Head of caudate nucleus (tissue), 42 donors: ENCODE data around the gene DPH7.
A peak's percentile ranks its signal among the peaks of the same experiment; 100 is the strongest.
"Not testable (repeated sequence)": the region's sequence is repeated elsewhere in the genome, so short reads cannot be mapped to it uniquely, and the experiment has no call there.

Experiments
- DNase-seq, 42 donors: peaks; one replicate each; pipeline versions ENCODE4 v3.0.0 to v3.0.0-alpha.2; 2020 to 2021; ENCODE audit warnings: mixed read lengths in 7 of 42
- intact Hi-C: fragments of 100-400 bp; cut with DNase I; formaldehyde crosslinking; loops from one replicate; pipeline ENCODE4 v1.15.0; 2022

DPH7 gene

DNA sequence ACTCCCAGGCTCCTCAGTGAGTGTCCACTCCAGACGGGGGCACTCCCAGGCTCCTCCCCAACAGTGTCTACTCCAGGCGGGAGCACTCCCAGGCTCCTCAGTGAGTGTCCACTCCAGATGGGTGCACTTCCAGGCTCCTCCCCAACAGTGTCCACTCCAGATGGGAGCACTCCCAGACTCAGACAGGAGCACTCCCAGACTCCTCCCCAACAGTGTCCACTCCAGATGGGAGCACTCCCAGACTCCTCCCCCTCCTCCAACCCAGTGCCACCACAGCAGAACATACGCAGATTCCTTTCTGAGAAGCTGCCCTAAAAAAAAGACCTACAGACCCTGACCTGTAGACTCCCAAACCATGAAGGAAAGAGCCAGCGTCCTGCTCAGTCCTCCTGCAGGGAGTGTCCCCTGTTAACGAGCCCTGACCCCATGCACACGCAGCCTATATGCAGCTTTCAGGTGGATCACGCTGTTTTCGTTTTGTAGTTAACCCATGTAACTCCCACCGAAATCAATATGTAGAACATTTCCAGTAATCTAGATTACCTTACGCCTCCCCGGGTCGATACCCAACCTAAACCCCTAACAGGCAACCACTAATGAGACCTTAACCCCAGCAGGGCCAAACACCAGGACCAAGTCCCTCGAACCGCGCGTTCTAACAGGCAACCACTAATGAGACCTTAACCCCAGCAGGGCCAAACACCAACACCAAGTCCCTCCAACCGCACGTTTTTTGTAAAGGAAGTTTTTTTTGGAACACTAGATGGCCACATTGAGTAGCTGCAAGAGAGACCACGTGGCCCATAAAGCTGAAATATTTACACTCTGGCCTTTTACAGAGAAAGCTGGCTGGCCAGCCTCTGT, 44.2 kb downstream of the DPH7 start:
- peak in 5 of 42 donors; percentile 23 to 58 (median 28) for DNase-seq
- intact Hi-C loops: no loop called here

DNA sequence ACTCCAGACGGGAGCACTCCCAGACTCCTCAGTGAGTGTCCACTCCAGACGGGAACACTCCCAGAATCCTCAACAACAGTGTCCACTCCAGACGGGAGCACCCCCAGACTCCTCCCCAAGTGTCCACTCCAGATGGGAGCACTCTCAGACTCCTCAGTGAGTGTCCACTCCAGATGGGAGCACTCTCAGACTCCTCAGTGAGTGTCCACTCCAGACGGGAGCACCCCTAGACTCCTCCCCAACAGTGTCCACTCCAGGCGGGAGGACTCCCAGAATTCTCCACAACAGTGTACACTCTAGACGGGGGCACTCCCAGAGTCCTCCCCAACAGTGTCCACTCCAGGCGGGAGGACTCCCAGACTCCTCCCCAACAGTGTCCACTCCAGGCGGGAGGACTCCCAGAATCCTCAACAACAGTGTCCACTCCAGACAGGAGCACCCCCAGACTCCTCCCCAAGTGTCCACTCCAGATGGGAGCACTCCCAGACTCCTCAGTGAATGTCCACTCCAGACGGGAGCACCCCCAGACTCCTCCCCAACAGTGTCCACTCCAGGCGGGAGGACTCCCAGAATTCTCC, 45.7 kb downstream of the DPH7 start:
- DNase-seq, intact Hi-C loops: not testable (repeated sequence)

DNA sequence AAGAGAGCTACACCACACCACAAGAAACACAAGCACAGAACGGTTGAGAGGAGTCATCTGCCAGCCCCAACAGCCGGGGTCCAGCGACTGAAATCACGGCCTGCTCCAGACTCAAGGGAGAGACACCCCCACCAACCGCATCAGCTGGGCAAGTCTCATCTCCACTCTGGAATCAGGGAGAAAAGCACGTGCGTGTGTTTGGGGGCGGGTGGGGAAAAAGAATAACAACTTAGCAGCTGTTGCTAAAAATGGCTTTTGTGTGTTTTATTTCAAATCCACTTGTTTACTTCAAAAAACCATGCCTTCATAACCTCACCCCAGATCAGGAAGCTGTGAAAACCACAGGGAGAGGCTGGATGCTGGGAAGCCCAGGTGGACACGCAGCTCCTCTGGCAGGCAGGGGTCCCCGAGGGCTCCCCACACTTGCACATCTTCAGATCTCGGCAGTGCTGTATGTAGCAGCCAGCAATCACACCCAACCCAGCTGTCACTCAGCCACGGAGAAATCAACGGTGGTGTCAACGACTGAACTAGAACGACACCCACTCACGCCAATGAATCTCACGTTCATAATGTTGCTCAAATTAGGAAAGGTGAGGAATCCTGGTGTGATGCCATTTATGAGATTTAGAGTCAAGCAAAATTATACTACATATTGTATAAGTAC, 47.5 kb downstream of the DPH7 start:
- DNase-seq: peak in 37 of 42 donors; percentile 31 to 90 (median 66)
- intact Hi-C loops: no loop called here

DNA sequence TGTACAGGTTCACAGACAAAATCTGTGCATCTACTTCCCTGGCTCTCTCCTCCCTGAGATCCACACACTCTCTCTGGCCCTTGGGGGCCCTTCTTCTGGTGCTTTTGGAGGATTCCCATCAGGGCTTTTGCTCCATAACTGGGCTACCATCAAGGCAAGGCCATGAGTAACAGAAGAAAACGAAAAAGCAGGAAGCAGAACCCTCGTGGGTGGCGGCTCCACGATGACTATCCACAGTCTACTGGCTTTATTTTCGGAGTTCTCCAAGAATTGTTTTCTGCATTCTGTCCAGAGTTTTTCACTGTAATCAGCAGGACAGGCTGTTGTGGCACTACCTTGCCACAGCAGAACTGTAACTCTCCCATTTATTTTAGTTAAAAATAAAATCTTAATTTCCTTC, 48.4 kb downstream of the DPH7 start:
- no peak for DNase-seq
- intact Hi-C loops: no loop called here

DNA sequence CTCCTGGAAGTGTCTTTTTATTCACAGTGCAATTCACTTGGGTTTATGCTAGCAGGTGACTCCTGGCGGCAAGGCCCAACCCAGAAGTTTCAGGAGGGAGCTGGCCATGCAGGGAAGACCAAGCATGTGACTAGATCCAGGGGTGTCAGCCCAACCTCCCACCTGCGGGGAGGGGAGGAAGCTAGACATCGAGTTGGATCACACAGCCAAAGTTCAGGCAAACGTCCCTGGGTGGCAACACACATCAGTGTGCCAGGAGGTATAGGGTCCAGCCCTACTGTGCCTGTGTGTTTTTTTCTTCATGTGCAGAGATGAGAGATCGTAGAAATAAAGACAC, 53.8 kb downstream of the DPH7 start:
- intact Hi-C loops: loop anchor here (10.0 kb wide), 1 partner anchor 230 kb away; no protein-coding TSS in a partner anchor
- no peak for DNase-seq

DNA sequence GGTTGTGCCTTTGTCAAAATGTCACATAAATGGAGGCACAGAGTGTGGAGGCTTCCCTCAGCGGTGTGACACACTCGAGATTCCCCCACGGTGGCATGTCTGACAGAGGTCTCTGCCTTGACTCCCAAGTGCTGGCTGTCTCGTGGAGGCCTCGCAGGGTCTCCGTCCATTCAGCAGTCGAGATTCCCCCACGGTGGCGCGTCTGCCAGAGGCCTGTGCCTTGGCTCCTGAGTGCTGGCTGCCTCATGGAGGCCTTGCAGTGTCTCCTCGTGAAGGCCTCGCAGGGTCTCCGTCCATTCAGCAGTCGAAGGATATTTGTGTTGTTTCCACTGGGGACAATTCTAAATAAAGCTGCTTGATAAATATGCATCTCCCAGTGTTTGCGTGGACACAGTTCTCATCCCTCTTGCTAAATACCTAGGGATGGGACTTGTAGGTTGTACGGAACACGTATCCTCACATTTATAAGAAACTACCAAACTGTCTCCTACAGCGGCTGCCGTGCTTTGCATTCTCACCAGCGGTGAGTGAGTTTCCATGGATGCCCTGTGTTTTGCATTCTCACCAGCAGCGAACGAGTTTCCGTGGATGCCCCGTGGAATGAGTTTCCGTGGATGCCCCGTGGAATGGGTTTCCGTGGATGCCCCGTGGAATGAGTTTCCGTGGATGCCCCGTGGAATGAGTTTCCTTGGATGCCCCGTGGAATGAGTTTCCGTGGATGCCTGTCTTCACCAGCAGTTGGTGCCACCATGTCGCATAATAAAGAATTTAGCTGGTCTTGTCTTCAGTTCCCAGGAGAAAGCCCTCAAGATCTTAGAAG, 54.4 kb downstream of the DPH7 start:
- peak in 1 of 42 donors; percentile 37 for DNase-seq
- intact Hi-C loops: loop anchor here (10.0 kb wide), 1 partner anchor 230 kb away; no protein-coding TSS in a partner anchor

DNA sequence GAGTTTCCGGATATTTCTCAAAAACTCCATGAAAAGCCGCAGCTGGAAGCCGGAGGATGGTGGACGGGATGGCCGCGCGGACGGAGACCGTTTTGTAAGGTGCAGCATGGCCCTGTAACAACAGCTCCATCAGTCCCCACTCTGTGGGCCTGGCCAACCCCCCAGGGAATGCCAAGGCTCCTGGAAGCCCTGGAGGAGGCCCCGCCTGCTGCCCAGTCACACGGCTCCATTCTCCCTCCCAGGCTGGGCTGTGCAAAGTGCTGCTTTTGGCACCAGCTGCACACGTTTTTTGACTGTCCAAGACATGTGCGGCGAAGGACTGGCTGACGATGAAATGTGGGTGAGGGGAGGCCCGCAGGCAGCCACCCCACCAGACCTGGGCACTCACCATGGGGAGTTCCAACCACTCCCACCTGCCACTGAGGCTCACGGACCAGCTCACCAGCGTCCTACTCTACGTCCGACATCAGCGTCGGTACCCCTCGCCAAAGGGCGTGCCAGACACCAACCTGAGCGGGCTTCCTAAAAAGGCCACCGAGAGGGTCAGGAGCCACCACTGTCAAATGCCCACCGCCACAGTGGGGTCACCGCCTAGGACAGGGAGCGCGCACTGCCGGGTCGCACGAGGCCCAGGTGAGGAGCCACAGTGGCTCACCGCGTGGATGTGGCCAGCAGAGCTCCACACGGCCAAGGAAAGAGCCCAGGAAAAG, 55.8 kb downstream of the DPH7 start:
- intact Hi-C loops: loop anchor here (10.0 kb wide), 1 partner anchor 228 kb away; no protein-coding TSS in a partner anchor
- DNase-seq: no peak

DNA sequence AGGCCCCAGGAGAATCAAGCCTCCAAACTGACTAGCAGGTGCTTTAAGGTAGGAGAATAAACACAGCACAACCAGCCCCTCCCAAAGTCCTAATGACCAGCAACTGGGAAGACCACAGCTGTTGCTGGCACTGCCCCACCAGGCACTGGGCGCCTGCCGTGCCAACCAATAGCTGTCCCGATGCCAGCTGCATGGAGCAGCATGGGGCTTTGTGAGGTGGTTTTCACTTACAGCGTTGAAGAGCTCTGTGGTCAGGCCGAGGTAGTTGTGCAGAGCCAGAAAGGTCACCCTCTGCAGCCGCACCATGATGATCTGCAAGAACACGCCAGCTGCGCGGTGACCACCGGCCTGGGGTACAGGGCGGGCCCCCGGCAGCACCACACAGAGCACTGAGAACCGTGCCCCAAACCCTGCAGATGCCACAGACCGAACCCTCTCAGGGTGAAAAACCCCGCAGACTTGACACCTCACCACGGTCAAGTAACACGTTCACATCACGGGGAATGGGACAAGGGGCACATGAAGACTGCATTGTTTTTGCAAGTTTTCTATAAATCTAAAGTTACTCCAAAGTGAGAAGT, 57.2 kb downstream of the DPH7 start:
- DNase-seq: peak in 1 of 42 donors; percentile 36
- intact Hi-C loops: loop anchor here (10.0 kb wide), 1 partner anchor 227 kb away; no protein-coding TSS in a partner anchor

DNA sequence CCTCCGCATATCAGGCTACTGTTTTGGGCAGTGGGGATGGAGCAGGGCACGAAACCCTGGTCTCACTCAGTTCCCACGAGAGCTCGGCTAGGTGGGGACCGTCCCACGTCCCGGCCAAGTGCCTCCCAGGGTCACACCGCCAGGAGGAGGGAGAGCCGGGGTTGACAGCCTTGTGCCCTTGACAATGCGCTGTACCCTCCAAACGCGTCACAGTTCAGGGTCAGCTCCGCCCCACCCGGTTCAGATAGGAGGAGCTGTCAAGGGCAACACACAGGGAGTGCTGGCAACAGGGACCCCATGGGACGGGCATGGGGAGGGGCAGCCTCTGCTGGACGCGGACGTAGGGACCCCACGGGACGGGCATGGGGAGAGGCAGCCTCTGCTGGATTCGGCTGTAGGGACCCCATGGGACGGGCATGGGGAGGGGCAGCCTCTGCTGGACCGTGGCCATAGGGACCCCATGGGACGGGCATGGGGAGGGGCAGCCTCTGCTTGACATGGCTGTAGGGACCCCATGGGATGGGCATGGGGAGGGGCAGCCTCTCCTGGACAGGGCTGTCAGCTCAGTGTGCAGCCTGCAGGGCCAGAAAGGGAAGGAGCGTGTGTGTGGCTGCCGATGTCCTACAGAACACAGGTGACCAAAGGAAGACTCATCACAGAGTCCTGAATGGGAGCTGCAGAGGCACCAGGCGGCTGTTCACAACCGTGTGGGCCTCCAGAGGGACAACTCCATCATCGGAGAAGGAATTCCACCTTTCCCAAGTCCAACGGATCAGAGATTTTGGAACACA, 57.9 kb downstream of the DPH7 start:
- intact Hi-C loops: loop anchor here (10.0 kb wide), 1 partner anchor 226 kb away; no protein-coding TSS in a partner anchor
- DNase-seq: no peak

DNA sequence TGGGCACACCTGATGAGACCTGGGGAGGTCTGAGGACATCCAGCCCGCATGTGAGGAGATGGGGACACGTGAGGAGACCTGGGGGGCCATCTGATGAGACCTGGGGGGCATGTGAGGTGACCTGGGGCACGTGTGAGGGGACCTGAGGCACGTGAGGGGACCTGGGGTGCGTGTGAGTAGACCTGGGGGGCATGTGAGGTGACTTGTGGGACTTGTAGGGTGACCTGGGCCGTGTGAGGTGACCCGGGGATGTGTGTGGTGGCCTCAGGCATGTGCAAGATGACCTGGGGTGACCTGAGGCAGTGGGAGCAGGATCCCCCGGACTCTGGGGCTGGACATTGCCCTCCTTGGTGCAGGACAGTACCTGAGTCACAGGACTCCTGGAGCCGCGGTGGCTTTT, 59.2 kb downstream of the DPH7 start:
- no peak for DNase-seq
- intact Hi-C loops: no loop called here

DNA sequence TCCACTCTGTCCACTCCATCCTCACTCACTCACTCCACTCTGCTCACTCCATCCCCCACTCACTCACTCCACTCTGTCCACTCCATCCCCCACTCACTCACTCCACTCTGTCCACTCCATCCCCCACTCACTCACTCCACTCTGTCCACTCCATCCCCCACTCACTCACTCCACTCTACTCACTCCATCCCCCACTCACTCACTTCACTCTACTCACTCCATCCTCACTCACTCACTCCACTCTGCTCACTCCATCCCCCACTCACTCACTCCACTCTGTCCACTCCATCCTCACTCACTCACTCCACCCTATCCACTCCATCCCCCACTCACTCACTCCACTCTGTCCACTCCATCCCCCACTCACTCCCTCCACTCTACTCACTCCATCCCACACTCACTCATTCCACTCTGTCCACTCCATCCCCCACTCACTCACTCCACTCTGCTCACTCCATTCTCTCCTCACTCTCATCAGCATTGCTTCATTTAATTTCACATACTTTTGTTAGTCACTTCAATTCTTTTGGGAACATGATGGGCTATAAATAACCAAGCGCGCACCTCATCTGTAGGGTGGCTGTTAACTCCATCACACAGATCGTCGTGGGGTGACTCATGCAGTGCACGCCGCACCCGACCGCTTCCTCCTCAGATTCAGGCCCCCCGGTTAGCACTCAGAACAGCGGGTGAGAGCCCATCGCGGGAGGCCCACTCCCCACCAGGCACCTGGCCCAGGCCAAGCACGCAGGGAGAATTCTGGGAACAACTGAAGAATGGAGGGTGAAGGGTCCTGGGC, 59.9 kb downstream of the DPH7 start:
- DNase-seq: peak; percentile 33 to 91 (median 70)

DNA sequence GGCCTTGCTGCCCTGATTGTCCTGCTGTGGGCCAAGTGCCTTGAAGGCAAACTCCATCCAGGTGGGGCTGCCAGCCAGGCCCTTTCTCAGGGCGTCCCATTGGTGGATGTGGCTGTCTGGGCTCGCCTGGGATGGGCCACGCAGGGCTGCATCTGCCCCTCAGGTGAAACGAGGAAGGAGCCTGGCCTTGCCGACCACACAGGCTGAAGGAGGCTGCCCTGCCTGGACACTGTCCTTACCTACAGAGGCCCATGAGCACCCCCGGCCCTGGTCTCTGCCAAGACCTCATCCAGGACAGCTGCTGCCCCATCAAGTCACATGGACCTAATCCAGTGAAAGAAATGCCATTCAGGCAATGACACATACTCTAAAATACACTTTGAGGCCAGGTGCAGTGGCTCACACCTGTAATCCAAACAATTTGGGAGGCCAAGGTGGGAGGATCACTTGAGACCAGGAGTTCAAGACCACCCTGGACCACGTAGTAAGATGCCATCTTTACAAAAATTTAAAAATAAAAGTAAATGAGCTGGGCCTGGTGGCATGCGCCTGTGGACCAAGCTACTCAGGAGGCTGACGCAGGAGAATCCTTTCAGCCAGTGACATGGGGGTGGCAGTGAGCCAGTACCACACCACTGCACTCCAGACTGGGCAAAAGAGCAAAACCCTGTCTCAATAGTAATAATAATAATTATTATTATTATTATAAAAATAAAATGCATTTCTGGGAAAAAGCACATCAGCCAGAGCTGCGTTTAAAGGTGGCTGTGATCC, 62.4 kb downstream of the DPH7 start:
- no peak for DNase-seq
- intact Hi-C loops: no loop called here

More for the DNA sequence above, 59.9 kb downstream of the DPH7 start:
- intact Hi-C loops: not testable (repeated sequence)

DNA sequence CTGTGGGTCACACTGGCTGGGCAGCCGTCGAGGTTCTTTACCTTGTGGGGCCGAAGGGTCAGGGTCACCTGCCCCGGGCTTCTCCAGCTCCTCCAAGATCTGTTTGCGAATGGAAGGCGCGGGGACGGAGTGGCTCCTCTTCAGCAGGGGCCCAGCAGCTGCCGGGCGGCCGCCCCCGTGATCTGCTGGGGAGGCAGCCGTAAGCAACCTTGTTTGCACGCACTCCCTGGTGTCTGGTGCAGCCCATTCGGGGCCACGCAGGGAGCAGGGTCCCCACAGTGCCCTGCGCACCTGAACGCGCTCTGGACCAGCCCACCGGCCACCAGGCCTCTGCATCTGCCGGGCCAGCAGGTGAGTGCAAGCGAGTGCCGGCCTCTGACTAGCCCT, 63.4 kb downstream of the DPH7 start:
- intact Hi-C loops: no loop called here
- no peak for DNase-seq

DNA sequence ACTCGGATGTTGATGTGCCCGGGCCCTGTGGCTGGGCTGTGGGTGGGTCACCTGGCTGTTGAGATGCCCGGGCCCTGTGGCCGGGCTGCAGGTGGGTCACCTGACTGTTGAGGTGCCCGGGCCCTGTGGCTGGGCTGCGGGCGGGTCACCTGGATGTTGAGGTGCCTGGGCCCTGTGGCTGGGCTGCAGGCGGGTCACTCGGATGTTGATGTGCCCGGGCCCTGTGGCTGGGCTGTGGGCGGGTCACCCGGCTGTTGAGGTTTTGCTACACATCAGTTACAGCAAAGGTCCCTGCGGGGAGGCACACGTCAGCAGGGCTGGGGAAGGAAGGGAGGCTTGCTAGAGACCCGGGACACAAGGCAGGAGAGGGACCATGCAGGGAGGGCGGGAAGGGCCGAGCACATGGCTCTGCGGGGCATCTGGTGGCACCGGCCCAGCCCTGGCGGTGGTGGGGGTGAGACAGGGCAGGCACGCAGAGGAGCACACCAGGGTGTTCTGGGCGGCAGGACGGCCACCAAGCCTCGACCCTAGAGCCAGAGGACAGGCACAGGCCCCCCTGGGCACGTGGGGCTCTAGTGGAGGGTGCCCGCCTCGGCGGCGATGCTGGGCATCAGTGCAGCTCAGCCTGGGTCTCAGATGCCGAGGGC, 63.9 kb downstream of the DPH7 start:
- no peak for DNase-seq
- intact Hi-C loops: no loop called here
